DMS 273 treated with DMSO at 0.1 percent for 48 hours (cell line): ENCODE data around the gene EML5.
"Not testable (repeated sequence)": the region's sequence is repeated elsewhere in the genome, so short reads cannot be mapped to it uniquely, and the experiment has no call there.

ENCODE experiments used
- DNase-seq: peaks from one replicate; lab custom pipeline; 2025; lab: John Stamatoyannopoulos, UW

EML5 gene

GRCh38 chr14:88792473-88793258 is at the start of gene EML5:
Gene EML5, minus strand, starts transcription at chr14:88792953. Its CDS starts 450 bp downstream, at chr14:88792503.
- DNase-seq: peak; percentile 86

- DNase-seq: no peak
These were observed 49.7 kb upstream of the EML5 start for GRCh38 chr14:88842414-88842813.

GRCh38 chr14:88841741-88842140 is 49.0 kb upstream of the EML5 start:
- no peak for DNase-seq

- DNase-seq: no peak
These were observed 48.2 kb upstream of the EML5 start for GRCh38 chr14:88840926-88841325.

GRCh38 chr14:88838015-88838414 is 45.3 kb upstream of the EML5 start:
- no peak for DNase-seq

- no peak for DNase-seq
These were observed 44.7 kb upstream of the EML5 start for GRCh38 chr14:88837495-88837894.

- no peak for DNase-seq
These were observed 42.9 kb upstream of the EML5 start for GRCh38 chr14:88835661-88836060.

- DNase-seq: no peak
These were observed 42.2 kb upstream of the EML5 start for GRCh38 chr14:88834883-88835431.

- DNase-seq: no peak
These were observed 38.5 kb upstream of the EML5 start for GRCh38 chr14:88831284-88831683.

GRCh38 chr14:88829685-88830302 is 37.0 kb upstream of the EML5 start:
- peak; percentile 29 for DNase-seq

GRCh38 chr14:88829188-88829587 is 36.4 kb upstream of the EML5 start:
- peak; percentile 20 for DNase-seq

- DNase-seq: no peak
These were observed 32.8 kb upstream of the EML5 start for GRCh38 chr14:88825503-88825902.

- no peak for DNase-seq
These were observed 32.3 kb upstream of the EML5 start for GRCh38 chr14:88825078-88825458.

- peak; percentile 86 for DNase-seq
These were observed 31.7 kb upstream of the EML5 start, which contains the start of gene TTC8 for GRCh38 chr14:88824314-88825077. Gene TTC8, plus strand, starts transcription at chr14:88824651. Its CDS starts 57 bp downstream, at chr14:88824708.

GRCh38 chr14:88823968-88824313 is 31.2 kb upstream of the EML5 start:
- DNase-seq: no peak

- DNase-seq: no peak
These were observed 29.1 kb upstream of the EML5 start for GRCh38 chr14:88821888-88822287.

GRCh38 chr14:88821378-88821777 is 28.6 kb upstream of the EML5 start:
- no peak for DNase-seq

GRCh38 chr14:88819674-88820073 is 26.9 kb upstream of the EML5 start:
- not testable (repeated sequence) for DNase-seq

GRCh38 chr14:88818018-88818417 is 25.3 kb upstream of the EML5 start:
- no peak for DNase-seq

GRCh38 chr14:88815980-88816379 is 23.2 kb upstream of the EML5 start:
- DNase-seq: no peak

- DNase-seq: no peak
These were observed 15.6 kb upstream of the EML5 start for GRCh38 chr14:88808359-88808758.

GRCh38 chr14:88804477-88804876 is 11.7 kb upstream of the EML5 start:
- DNase-seq: no peak

- DNase-seq: no peak
These were observed 11.3 kb upstream of the EML5 start for GRCh38 chr14:88804035-88804434.
